WTC11 (cell line): ENCODE data around the gene PDE11A. TPM values are rescaled to one million over a fixed set of nuclear protein-coding genes. Genes with fewer than 3 reads are reported as not detected.

ENCODE experiments used
- ATAC-seq: fragments of 200-7000 bp; cut with Tn5 transposase; 2 replicates; pipeline ENCODE4 v1.10.0; 2021; ENCODE audit warnings: mild to moderate bottlenecking, moderate library complexity
- CTCF ChIA-PET: fragments of 300-600 bp; sonication (Branson Sonifier 250); formaldehyde crosslinking; loops from one replicate; lab custom pipeline; 2021; ENCODE audit warnings: antibody characterized with exemption; lab: Charles Lee
- POLR2A ChIA-PET: fragments of 350-600 bp; sonication (Branson Sonifier 250); formaldehyde crosslinking; loops from one replicate; lab custom pipeline; 2021; ENCODE audit warnings: antibody characterized with exemption; lab: Charles Lee
- DNase-seq: peaks from one replicate; pipeline ENCODE4 v3.0.0; 2021; ENCODE audit warnings: low spot score
- H3K27ac Mint-ChIP-seq: 2 replicates; pipeline ENCODE4 v1.8.0; 2021; ENCODE audit warnings: mixed read lengths
- H3K27me3 Mint-ChIP-seq: 2 replicates; pipeline ENCODE4 v1.8.0; 2021; ENCODE audit warnings: low read depth, mild to moderate bottlenecking, moderate library complexity, mixed read lengths
- H3K36me3 Mint-ChIP-seq: 2 replicates; pipeline ENCODE4 v1.8.0; 2021; ENCODE audit warnings: mixed read lengths
- H3K4me1 Mint-ChIP-seq: 2 replicates; pipeline ENCODE4 v1.8.0; 2022; ENCODE audit warnings: mixed read lengths
- H3K4me3 Mint-ChIP-seq: 2 replicates; pipeline ENCODE4 v1.8.0; 2021; ENCODE audit warnings: mild to moderate bottlenecking, moderate library complexity, mixed read lengths
- H3K9me3 Mint-ChIP-seq: 2 replicates; pipeline ENCODE4 v1.8.0; 2021; ENCODE audit warnings: mixed read lengths
- AR ChIP-seq: fragments of 250-450 bp; sonication (Bioruptor Pico); IDR thresholded peaks from 2 replicates; pipeline ENCODE4 v1.9.0; 2021; ENCODE audit warnings: mild to moderate bottlenecking
- ATF1 ChIP-seq: sonication (generic); formaldehyde crosslinking; IDR thresholded peaks from 2 replicates; pipeline ENCODE4 v1.8.1; 2023; ENCODE audit warnings: mild to moderate bottlenecking, moderate library complexity, missing genetic modification reagents
- ATF3 ChIP-seq: sonication (generic); formaldehyde crosslinking; conservative IDR thresholded peaks from 2 replicates; pipeline ENCODE4 v1.8.1; 2022; ENCODE audit warnings: mild to moderate bottlenecking, missing genetic modification reagents
- ETV6 ChIP-seq: sonication (generic); formaldehyde crosslinking; IDR thresholded peaks from 2 replicates; pipeline ENCODE4 v1.8.1; 2022; ENCODE audit warnings: mild to moderate bottlenecking, missing genetic modification reagents
- FOXK1 ChIP-seq: sonication (generic); formaldehyde crosslinking; IDR thresholded peaks from 2 replicates; pipeline ENCODE4 v1.8.0; 2022; ENCODE audit warnings: mild to moderate bottlenecking, moderate library complexity, missing genetic modification reagents
- GRHL2 ChIP-seq: fragments of 250-450 bp; sonication (Bioruptor Pico); IDR thresholded peaks from 2 replicates; pipeline ENCODE4 v1.8.0; 2022; ENCODE audit warnings: mild to moderate bottlenecking, moderate library complexity; ENCODE audit not compliant: insufficient replicate concordance, severe bottlenecking
- IRF2 ChIP-seq: sonication (generic); formaldehyde crosslinking; IDR thresholded peaks from 2 replicates; pipeline ENCODE4 v1.8.0; 2022; ENCODE audit warnings: low read depth, missing genetic modification reagents, borderline replicate concordance
- JAZF1 ChIP-seq: fragments of 250-450 bp; sonication (Bioruptor Pico); IDR thresholded peaks from 2 replicates; pipeline ENCODE4 v1.9.0; 2021; ENCODE audit warnings: moderate library complexity, mild to moderate bottlenecking, inconsistent platforms
- MAX ChIP-seq: sonication (generic); formaldehyde crosslinking; IDR thresholded peaks from 2 replicates; pipeline ENCODE4 v1.8.0; 2022; ENCODE audit warnings: mild to moderate bottlenecking, missing genetic modification reagents
- MLX ChIP-seq: sonication (generic); formaldehyde crosslinking; IDR thresholded peaks from 2 replicates; pipeline ENCODE4 v1.8.1; 2023; ENCODE audit warnings: mild to moderate bottlenecking, missing genetic modification reagents, moderate library complexity
- NFYB ChIP-seq: sonication (generic); formaldehyde crosslinking; conservative IDR thresholded peaks from 2 replicates; pipeline ENCODE4 v1.8.0; 2022; ENCODE audit warnings: low read depth, missing genetic modification reagents
- OVOL2 ChIP-seq: fragments of 250-450 bp; sonication (Bioruptor Pico); IDR thresholded peaks from 2 replicates; pipeline ENCODE4 v1.9.0; 2021; ENCODE audit warnings: mild to moderate bottlenecking, borderline replicate concordance
- RORB ChIP-seq: fragments of 250-450 bp; sonication (Bioruptor Pico); IDR thresholded peaks from 2 replicates; pipeline ENCODE4 v1.9.0; 2021; ENCODE audit warnings: mild to moderate bottlenecking
- ZNF138 ChIP-seq: sonication (generic); formaldehyde crosslinking; conservative IDR thresholded peaks from 2 replicates; pipeline ENCODE4 v1.8.1; 2022; ENCODE audit warnings: mild to moderate bottlenecking, moderate library complexity, missing genetic modification reagents
- ZNF232 ChIP-seq: sonication (generic); formaldehyde crosslinking; IDR thresholded peaks from 2 replicates; pipeline ENCODE4 v1.8.0; 2022; ENCODE audit warnings: mild to moderate bottlenecking, missing genetic modification reagents
- total RNA-seq: library from RNA; stranded (reverse); gene quantifications from 3 replicates; pipeline ENCODE4 v1.2.3, GENCODE V29; 2021

Gene PDE11A
- total RNA-seq, 1 experiment from 2014 or later, result 0.13 TPM

- TF ChIP-seq ATF1 (no peak), MLX (CRISPR knock-in tag) (no peak), IRF2 (CRISPR knock-in tag) (no peak), AR (CRISPR knock-in tag) (no peak)
Observed at GRCh38 chr2:177682836-177683660, 389.5 kb downstream of the PDE11A start (continued).

DNA sequence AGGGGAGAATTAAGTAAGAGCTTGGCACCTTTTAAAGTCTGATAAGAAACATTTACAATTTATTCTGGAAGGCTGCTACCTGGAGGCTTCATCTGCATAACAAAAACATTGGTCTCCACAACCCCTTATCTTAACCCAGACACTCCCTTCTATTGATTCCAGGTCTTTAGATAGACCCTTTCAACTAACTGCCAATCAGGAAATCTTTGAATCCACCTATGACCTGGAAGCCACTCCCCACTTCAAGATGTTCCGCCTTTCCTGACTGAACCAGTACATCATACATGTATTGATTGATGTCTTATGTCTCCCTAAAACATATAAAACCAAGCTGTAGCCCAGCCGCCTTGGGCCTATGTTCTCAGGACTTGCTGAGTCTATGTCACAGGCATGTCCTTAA lies 390.6 kb downstream of the PDE11A start:
- H3K4me1 Mint-ChIP-seq, result peaks cover 11% of the 10 kb centered on the region
- no peak for DNase-seq
- H3K4me3 Mint-ChIP-seq, result no peak overlapping the region
- no peak overlapping the region for H3K27ac Mint-ChIP-seq
- no peaks in the 10 kb centered on the region for H3K36me3 Mint-ChIP-seq
- ATAC-seq, result peak; percentile 57
- POLR2A ChIA-PET, result no interaction called here
- CTCF ChIA-PET, result no interaction called here
- TF ChIP-seq GRHL2 (CRISPR knock-in tag), result no peak
- no peak for TF ChIP-seq FOXK1
- TF ChIP-seq, all 79 proteins: peak for 0
- Mint-ChIP-seq H3K27me3 (peaks cover 4% of the 10 kb centered on the region), H3K9me3 (no peaks in the 10 kb centered on the region)

- DNase-seq, result no peak
- TF ChIP-seq ETV6, result no peak
- no peak for TF ChIP-seq RORB (CRISPR knock-in tag)
- no peak for TF ChIP-seq JAZF1 (CRISPR knock-in tag)
- no peak for TF ChIP-seq ATF3
- TF ChIP-seq ZNF232 (CRISPR knock-in tag), result no peak
- no peak for TF ChIP-seq OVOL2 (CRISPR knock-in tag)
- no peak for TF ChIP-seq MAX (CRISPR knock-in tag)
- no peak for TF ChIP-seq NFYB (CRISPR knock-in tag)
- TF ChIP-seq ZNF138 (CRISPR knock-in tag), result no peak
- Mint-ChIP-seq H3K9me3 (no peaks in the 10 kb centered on the region), H3K4me1 (peaks cover 11% of the 10 kb centered on the region), H3K36me3 (no peaks in the 10 kb centered on the region), H3K27me3 (peaks cover 4% of the 10 kb centered on the region), H3K4me3 (no peak overlapping the region), H3K27ac (no peak overlapping the region)
- ChIA-PET POLR2A (no interaction called here), CTCF (no interaction called here)
- no peak for ATAC-seq
Observed at GRCh38 chr2:177680866-177681712, 391.5 kb downstream of the PDE11A start.
